Central memory CD4-positive, alpha-beta T cell (primary cell): ENCODE results near the gene KCNMA1.

Source experiments
- DNase-seq: peaks from one replicate; pipeline ENCODE4 v3.0.0; 2022

Gene KCNMA1

GRCh38 chr10:77121829-77122228, 515.8 kb downstream of the KCNMA1 start:
- DNase-seq, result no peak

DNA sequence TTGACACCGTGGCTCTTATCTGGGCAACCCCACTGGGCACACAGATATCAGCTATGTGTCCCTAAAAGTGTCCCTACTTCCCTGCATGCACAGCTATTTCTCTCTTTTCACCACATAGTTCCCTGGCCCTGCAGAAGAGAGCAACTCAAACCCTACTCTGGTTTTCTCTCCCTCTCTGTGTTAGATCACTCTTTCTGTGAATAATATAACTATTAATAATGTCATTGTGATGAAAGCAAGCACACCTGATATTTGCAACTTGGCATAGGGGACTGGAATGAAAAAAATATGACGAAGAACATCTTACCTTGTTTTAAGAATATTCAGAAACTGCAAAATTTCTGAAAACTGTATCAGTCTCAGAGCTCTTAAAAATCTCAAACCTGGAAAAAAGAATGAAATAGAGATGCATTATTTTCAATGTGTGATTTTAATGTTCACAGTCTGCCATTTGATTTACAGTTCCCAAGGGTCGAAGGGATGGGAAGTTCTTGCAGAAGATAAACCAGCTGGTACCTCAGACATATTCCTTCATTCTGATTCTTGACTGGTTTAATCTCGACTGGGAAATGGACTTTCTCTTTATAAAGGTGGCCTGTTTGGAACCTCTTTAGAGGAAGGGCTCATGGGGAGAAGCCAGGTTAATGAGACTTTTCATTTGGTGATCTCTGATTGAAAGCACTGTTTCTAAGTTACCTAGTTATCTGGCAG, 516.8 kb downstream of the KCNMA1 start:
- DNase-seq, result no peak

DNA sequence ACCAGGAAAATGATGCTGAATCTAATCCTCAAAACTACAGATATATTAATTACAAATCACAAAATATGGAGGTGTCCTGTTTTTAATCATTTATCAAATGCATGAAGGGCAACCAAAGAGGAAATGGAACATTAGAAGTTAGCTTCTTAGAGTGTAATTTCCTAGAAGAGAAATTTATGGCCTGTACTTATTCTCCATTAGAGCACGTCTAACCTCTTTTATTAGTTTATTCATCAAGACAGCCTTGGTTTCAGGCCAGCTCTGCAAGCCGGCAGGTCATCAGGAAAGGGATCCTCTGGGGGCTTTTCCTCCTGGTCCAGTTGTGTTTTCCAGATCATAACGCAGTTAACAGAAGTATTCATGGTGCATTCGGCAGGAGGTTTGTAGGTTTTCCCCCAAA, 517.6 kb downstream of the KCNMA1 start:
- no peak for DNase-seq

DNA sequence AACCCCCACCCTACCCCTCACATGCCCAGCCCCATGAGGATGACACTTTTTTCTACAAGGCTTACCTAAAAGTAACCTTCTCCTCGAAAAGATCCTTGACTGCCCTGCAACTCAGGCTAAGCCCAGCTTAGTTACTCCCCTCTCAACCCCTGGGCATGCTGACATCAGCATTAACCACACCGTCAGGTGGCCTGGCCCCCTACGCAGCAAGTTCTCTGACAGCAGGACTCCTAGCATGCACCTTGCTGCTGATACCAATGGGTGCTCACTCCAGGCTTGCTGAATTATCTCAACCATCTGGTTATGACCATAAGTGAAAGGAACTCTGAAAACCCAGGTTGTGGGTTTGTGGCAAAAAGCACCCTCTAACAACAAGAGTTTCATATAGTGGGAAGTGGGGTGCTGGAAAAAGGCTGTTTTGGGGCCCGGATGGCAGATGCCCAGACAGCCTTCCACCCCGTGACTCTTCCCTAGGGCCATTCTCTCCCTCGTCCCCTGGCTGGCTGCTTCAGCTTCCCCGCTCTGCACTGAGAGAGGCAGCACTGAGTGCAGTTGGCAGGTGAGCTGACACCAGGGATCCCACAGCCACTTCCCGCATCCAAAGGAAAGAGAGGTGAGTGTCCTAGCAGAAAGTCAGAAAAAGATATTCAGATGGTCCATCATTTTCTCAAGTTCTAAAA, 518.9 kb downstream of the KCNMA1 start:
- no peak for DNase-seq

- no peak for DNase-seq
Measured at GRCh38 chr10:77117501-77117900, 520.1 kb downstream of the KCNMA1 start.

DNA sequence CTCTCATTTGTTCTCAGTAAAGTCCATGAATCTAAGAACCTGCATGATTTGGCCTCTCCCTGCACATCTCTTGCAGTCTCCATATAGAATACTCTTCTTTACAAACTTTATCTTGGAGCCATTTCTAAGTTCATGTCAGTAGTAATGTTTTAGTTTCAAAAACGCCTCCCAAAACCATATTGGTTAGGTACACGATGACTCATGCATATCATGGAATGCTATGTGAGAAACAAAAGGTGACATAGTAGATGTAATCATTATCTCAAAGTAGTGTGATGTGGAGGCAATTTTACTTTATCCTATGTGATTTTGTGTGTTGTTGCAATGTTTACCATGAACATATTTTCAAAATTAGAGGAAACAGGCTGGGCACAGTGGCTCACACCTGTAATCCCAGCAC, 520.7 kb downstream of the KCNMA1 start:
- no peak for DNase-seq

GRCh38 chr10:77114181-77114821, 523.3 kb downstream of the KCNMA1 start:
- DNase-seq, result no peak

GRCh38 chr10:77111611-77112550, 525.7 kb downstream of the KCNMA1 start:
- DNase-seq, result no peak

DNA sequence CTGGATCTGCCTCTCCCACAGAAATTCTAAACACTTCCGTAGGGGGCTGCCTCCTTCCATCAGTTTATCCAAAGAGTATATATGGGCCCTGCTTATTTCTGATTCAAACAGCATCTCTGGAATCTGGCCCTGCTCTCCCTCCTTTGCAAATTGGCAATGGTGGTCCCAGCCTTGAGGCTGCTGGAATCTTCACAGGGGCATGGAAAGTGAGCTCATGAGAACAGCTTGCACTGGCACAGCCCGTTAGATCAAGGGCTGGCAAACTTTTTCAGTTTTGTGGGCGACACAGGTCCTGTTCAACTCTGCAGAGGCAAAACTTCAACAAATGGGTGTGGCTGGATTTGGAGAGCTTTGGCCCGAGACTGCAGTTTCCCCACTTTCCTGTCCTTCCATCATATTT, 526.9 kb downstream of the KCNMA1 start:
- DNase-seq, result no peak

DNA sequence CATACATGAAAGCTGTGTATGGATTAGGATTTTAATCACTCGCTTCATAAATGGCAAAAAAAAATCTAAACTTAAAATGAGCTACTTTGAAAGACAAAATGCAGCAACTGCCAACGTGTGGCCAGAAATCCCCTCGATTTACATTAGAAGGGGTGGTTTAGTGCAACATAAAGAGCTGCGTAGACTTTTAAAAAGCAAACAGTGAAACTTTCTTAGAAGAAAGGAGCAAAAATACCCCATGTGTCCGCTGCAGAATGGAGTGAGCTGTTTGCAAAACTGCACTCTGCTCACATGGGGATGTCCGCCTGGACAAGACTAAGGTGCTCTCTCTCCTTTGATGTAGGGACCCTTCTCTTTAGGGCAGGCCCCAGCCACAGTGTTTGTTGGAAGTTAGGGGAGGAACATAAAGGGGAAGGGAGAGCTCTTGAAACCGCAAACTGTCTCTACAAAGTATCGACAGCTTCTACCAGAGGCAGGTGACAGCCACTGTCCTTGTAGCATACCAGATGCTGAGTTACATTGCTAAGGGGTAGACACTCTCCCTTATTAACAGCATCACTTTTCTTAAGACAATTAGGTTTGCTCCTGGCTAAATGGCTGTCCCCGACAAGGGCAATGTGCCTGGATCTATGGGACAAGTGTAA, 528.1 kb downstream of the KCNMA1 start:
- DNase-seq, result no peak

- no peak for DNase-seq
Measured at GRCh38 chr10:77106676-77107075, 530.9 kb downstream of the KCNMA1 start.

GRCh38 chr10:77105761-77106221, 531.8 kb downstream of the KCNMA1 start:
- DNase-seq, result no peak

GRCh38 chr10:77104459-77104980, 533.1 kb downstream of the KCNMA1 start:
- no peak for DNase-seq

DNA sequence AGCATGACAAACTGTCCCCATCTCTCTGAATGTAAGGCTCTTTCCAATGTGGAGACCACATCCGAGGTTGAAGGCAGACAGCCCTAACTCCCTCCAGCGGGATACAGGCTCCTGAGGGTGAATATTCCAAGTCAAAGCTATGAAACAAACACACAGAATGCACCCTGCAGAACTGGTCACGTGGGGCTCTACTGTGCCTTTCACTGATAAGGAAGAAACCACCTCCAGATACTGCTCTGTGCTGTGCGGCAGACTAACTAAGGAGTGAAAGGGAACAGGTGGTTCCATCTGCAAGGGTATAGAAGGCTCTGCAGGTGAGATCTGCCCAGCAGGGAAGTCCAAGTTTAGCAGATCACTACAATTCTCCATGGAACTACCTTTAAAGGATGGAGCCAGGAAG, 534.4 kb downstream of the KCNMA1 start:
- DNase-seq, result no peak

- DNase-seq, result no peak
Measured at GRCh38 chr10:77101341-77101740, 536.3 kb downstream of the KCNMA1 start.

GRCh38 chr10:77099136-77099535, 538.5 kb downstream of the KCNMA1 start:
- no peak for DNase-seq

DNA sequence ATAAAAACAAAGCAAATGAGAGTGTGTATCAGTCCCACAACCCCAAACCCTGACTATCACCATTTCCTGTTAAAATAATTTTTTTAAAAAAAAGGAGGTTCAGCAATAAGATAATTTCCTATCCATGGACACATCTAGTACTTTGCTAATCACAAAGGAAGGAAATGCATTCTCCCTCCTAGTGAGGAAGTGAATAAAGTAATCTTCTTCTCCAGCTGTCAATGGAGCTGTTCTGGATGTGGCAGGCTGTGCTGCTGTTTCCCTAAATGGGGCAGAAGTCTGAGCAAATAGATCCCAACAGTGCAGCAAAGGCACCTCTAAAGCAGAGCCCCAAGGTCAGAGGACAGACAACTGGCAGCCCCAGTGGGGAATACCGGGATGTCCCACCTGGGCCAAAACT, 540.0 kb downstream of the KCNMA1 start:
- no peak for DNase-seq

DNA sequence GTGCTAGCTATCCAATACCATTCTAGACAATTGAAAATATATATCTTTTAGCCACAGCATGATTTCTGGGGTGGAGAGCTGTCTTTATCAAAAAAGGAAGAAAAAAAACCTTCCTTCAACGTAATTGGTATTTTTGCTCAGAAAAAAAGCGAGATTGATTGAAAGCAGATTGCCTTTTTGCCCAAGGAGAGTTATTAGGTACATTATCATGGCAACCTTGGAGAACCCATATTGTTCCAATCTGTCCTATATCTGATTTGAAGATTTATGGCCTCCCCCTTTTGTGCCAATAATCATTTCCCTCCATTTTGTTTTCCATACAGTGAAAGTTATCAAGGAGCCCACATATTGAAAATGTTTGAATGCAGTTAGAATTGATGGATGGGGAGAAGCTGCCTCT, 544.5 kb downstream of the KCNMA1 start:
- no peak for DNase-seq

DNA sequence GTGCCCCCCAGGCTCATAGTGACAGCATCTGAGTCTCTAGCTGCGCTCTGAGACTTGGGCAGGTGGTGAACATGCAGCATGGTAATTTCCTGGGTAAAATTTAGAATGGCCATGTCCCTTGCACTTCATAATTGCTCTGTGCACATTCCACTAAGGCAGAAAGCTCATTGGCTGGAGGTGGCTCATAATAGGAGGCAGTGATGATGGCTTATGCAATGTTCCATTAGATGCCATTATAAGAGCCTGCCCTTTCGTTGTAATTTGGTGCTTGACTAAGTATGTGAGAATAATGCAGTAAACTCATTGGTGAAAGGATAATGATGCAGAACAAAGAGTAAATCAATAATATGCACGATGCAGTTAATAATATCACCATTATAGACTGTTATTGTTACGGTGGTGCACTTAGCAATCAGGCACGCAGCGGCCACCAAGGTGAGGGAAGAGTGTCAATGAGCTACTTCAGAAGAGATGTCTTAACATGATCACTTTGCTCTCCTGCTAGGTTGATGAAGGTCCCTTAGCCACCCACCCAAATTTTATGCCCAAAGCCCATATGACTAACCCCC, 545.9 kb downstream of the KCNMA1 start:
- DNase-seq, result no peak

- DNase-seq, result no peak
Measured at GRCh38 chr10:77090381-77091356, 546.9 kb downstream of the KCNMA1 start.
